Neuron (in vitro differentiated cells): Measurements from ENCODE around the gene SELENOF.

Experiments
- H2AFZ ChIP-seq: one replicate; pipeline ENCODE4 v1.6.1; 2013; ENCODE audit warnings: low read depth, mild to moderate bottlenecking, inconsistent platforms, low read length, moderate library complexity
- H3K27me3 ChIP-seq: one replicate; pipeline ENCODE4 v1.6.1; 2013; ENCODE audit warnings: low read length; ENCODE audit not compliant: insufficient read depth
- H3K36me3 ChIP-seq: one replicate; pipeline ENCODE4 v1.6.1; 2013; ENCODE audit warnings: low read length; ENCODE audit not compliant: insufficient read depth
- H3K4me1 ChIP-seq: one replicate; pipeline ENCODE4 v1.6.1; 2013; ENCODE audit warnings: low read length; ENCODE audit not compliant: insufficient read depth
- H3K4me3 ChIP-seq: 2 replicates; pipeline ENCODE4 v1.5.1; 2013; ENCODE audit warnings: mild to moderate bottlenecking, low read length, moderate library complexity
- H3K9me3 ChIP-seq: one replicate; pipeline ENCODE4 v1.6.1; 2013; ENCODE audit warnings: low read length

SELENOF gene

GRCh38 chr1:86865973-86866637 is 47.8 kb downstream of the SELENOF start:
- Histone ChIP-seq H3K4me1 (no peaks in the 10 kb centered on the region), H3K36me3 (peaks cover 13% of the 10 kb centered on the region), H3K9me3 (no peaks in the 10 kb centered on the region), H3K27me3 (no peaks in the 10 kb centered on the region), H2AFZ (no peak overlapping the region), H3K4me3 (no peak overlapping the region)

- Histone ChIP-seq H3K27me3 (no peaks in the 10 kb centered on the region), H3K4me1 (no peaks in the 10 kb centered on the region), H2AFZ (no peak overlapping the region)
Observed at GRCh38 chr1:86862920-86863319, 51.0 kb downstream of the SELENOF start.

GRCh38 chr1:86861424-86861823 is 52.5 kb downstream of the SELENOF start:
- H3K36me3 ChIP-seq = peaks cover 9% of the 10 kb centered on the region
- H3K4me3 ChIP-seq = no peak overlapping the region
- H3K9me3 ChIP-seq = no peaks in the 10 kb centered on the region
- no peaks in the 10 kb centered on the region for H3K27me3 ChIP-seq
- no peaks in the 10 kb centered on the region for H3K4me1 ChIP-seq
- H2AFZ ChIP-seq = no peak overlapping the region

More at GRCh38 chr1:86862920-86863319, 51.0 kb downstream of the SELENOF start:
- Histone ChIP-seq H3K36me3 (peaks cover 13% of the 10 kb centered on the region), H3K9me3 (no peaks in the 10 kb centered on the region), H3K4me3 (no peak overlapping the region)

- no peaks in the 10 kb centered on the region for H3K27me3 ChIP-seq
Observed at GRCh38 chr1:86860424-86860823, 53.5 kb downstream of the SELENOF start.

GRCh38 chr1:86860020-86860419 is 53.9 kb downstream of the SELENOF start:
- H2AFZ ChIP-seq = no peak overlapping the region
- H3K4me1 ChIP-seq = no peaks in the 10 kb centered on the region
- no peaks in the 10 kb centered on the region for H3K36me3 ChIP-seq
- no peaks in the 10 kb centered on the region for H3K27me3 ChIP-seq
- no peaks in the 10 kb centered on the region for H3K9me3 ChIP-seq
- H3K4me3 ChIP-seq = no peak overlapping the region

More at GRCh38 chr1:86860424-86860823, 53.5 kb downstream of the SELENOF start:
- H3K4me3 ChIP-seq = no peak overlapping the region
- peaks cover 1% of the 10 kb centered on the region for H3K36me3 ChIP-seq
- no peaks in the 10 kb centered on the region for H3K4me1 ChIP-seq
- H2AFZ ChIP-seq = no peak overlapping the region
- no peaks in the 10 kb centered on the region for H3K9me3 ChIP-seq

GRCh38 chr1:86858524-86859261 is 55.2 kb downstream of the SELENOF start:
- no peaks in the 10 kb centered on the region for H3K4me1 ChIP-seq
- H2AFZ ChIP-seq = no peak overlapping the region
- no peaks in the 10 kb centered on the region for H3K9me3 ChIP-seq
- H3K27me3 ChIP-seq = no peaks in the 10 kb centered on the region
- no peak overlapping the region for H3K4me3 ChIP-seq
- H3K36me3 ChIP-seq = no peaks in the 10 kb centered on the region

GRCh38 chr1:86856196-86856595 is 57.7 kb downstream of the SELENOF start:
- no peaks in the 10 kb centered on the region for H3K36me3 ChIP-seq
- no peak overlapping the region for H2AFZ ChIP-seq
- no peaks in the 10 kb centered on the region for H3K9me3 ChIP-seq
- H3K27me3 ChIP-seq = no peaks in the 10 kb centered on the region
- H3K4me3 ChIP-seq = no peak overlapping the region
- no peaks in the 10 kb centered on the region for H3K4me1 ChIP-seq

- H2AFZ ChIP-seq = no peak overlapping the region
- no peaks in the 10 kb centered on the region for H3K27me3 ChIP-seq
- no peaks in the 10 kb centered on the region for H3K36me3 ChIP-seq
- H3K9me3 ChIP-seq = no peaks in the 10 kb centered on the region
- H3K4me3 ChIP-seq = no peak overlapping the region
- no peaks in the 10 kb centered on the region for H3K4me1 ChIP-seq
Observed at GRCh38 chr1:86854352-86854751, 59.6 kb downstream of the SELENOF start.

GRCh38 chr1:86852782-86853408 is 61.0 kb downstream of the SELENOF start:
- Histone ChIP-seq H3K27me3 (no peaks in the 10 kb centered on the region), H3K4me1 (no peaks in the 10 kb centered on the region)

GRCh38 chr1:86852289-86852688 is 61.6 kb downstream of the SELENOF start:
- Histone ChIP-seq H3K27me3 (no peaks in the 10 kb centered on the region), H3K9me3 (no peaks in the 10 kb centered on the region), H3K4me1 (no peaks in the 10 kb centered on the region), H3K4me3 (no peak overlapping the region), H3K36me3 (no peaks in the 10 kb centered on the region), H2AFZ (no peak overlapping the region)

More at GRCh38 chr1:86852782-86853408, 61.0 kb downstream of the SELENOF start:
- Histone ChIP-seq H3K9me3 (no peaks in the 10 kb centered on the region), H3K36me3 (no peaks in the 10 kb centered on the region), H3K4me3 (no peak overlapping the region), H2AFZ (no peak overlapping the region)

- H3K9me3 ChIP-seq = no peaks in the 10 kb centered on the region
- no peaks in the 10 kb centered on the region for H3K4me1 ChIP-seq
- no peaks in the 10 kb centered on the region for H3K27me3 ChIP-seq
- no peak overlapping the region for H2AFZ ChIP-seq
- H3K36me3 ChIP-seq = no peaks in the 10 kb centered on the region
- no peak overlapping the region for H3K4me3 ChIP-seq
Observed at GRCh38 chr1:86849756-86850155, 64.2 kb downstream of the SELENOF start.

GRCh38 chr1:86848654-86849053 is 65.3 kb downstream of the SELENOF start:
- H3K4me3 ChIP-seq = no peak overlapping the region
- H2AFZ ChIP-seq = no peak overlapping the region
- H3K4me1 ChIP-seq = no peaks in the 10 kb centered on the region
- no peaks in the 10 kb centered on the region for H3K36me3 ChIP-seq
- no peaks in the 10 kb centered on the region for H3K9me3 ChIP-seq
- H3K27me3 ChIP-seq = no peaks in the 10 kb centered on the region

- H3K36me3 ChIP-seq = no peaks in the 10 kb centered on the region
- no peak overlapping the region for H2AFZ ChIP-seq
- no peaks in the 10 kb centered on the region for H3K9me3 ChIP-seq
- no peak overlapping the region for H3K4me3 ChIP-seq
- no peaks in the 10 kb centered on the region for H3K27me3 ChIP-seq
- no peaks in the 10 kb centered on the region for H3K4me1 ChIP-seq
Observed at GRCh38 chr1:86846164-86846647, 67.7 kb downstream of the SELENOF start.
